ENCODE measurements around the gene PLCH1.

The PLCH1 gene

GRCh38 chr3:155637567-155637966 lies 107.3 kb downstream of the PLCH1 start:
- no peak for ATAC-seq
- TF ChIP-seq SNAI2 (CRISPR knock-in tag; IDR thresholded peaks at IDR 0.05), result no peak
- TF ChIP-seq ZFP30 (CRISPR knock-in tag; IDR thresholded peaks at IDR 0.05), result no peak
- no peak for TF ChIP-seq CREB5 (CRISPR knock-in tag; IDR thresholded peaks at IDR 0.05; ENCODE audit: low read depth)
- TF ChIP-seq ZNF565 (CRISPR knock-in tag; conservative IDR thresholded peaks at IDR 0.05; ENCODE audit: low read depth), result no peak
- TF ChIP-seq ZC3H10 (CRISPR knock-in tag; IDR thresholded peaks at IDR 0.05), result no peak
- no peak for TF ChIP-seq ZNF8 (CRISPR knock-in tag; IDR thresholded peaks at IDR 0.05)
- no peak for TF ChIP-seq POU6F1 (CRISPR knock-in tag; IDR thresholded peaks at IDR 0.05; ENCODE audit: borderline replicate concordance, low read depth)
- no peak for TF ChIP-seq OSR1 (CRISPR knock-in tag; IDR thresholded peaks at IDR 0.05)
- TF ChIP-seq TCF4 (CRISPR knock-in tag; IDR thresholded peaks at IDR 0.05; ENCODE audit: borderline replicate concordance), result no peak
- no peak for TF ChIP-seq TSHZ2 (CRISPR knock-in tag; IDR thresholded peaks at IDR 0.05)
- TF ChIP-seq PATZ1 (CRISPR knock-in tag; IDR thresholded peaks at IDR 0.05; ENCODE audit: borderline replicate concordance), result no peak
- TF ChIP-seq BACH2 (CRISPR knock-in tag; IDR thresholded peaks at IDR 0.05; ENCODE audit: borderline replicate concordance), result no peak
- no peak for TF ChIP-seq RARB (CRISPR knock-in tag; IDR thresholded peaks at IDR 0.05)
- no peak for TF ChIP-seq PPARA (CRISPR knock-in tag; IDR thresholded peaks at IDR 0.05; ENCODE audit: borderline replicate concordance)
- no peak for TF ChIP-seq ZNF70 (CRISPR knock-in tag; IDR thresholded peaks at IDR 0.05)
- no peak for TF ChIP-seq ARNTL (CRISPR knock-in tag; IDR thresholded peaks at IDR 0.05; ENCODE audit: borderline replicate concordance, low read depth)
- TF ChIP-seq ZFP3 (CRISPR knock-in tag; IDR thresholded peaks at IDR 0.05), result no peak
- no peak for TF ChIP-seq CSRNP3 (CRISPR knock-in tag; IDR thresholded peaks at IDR 0.05)

- ATAC-seq, result no peak
- TF ChIP-seq TCF4 (CRISPR knock-in tag; IDR thresholded peaks at IDR 0.05; ENCODE audit: borderline replicate concordance) (no peak), TOX (CRISPR knock-in tag; IDR thresholded peaks at IDR 0.05; ENCODE audit: borderline replicate concordance) (no peak), ZFP30 (CRISPR knock-in tag; IDR thresholded peaks at IDR 0.05) (no peak), ZNF70 (CRISPR knock-in tag; IDR thresholded peaks at IDR 0.05) (no peak), BACH2 (CRISPR knock-in tag; IDR thresholded peaks at IDR 0.05; ENCODE audit: borderline replicate concordance) (no peak), CREB5 (CRISPR knock-in tag; IDR thresholded peaks at IDR 0.05; ENCODE audit: low read depth) (no peak), ZFP3 (CRISPR knock-in tag; IDR thresholded peaks at IDR 0.05) (no peak), SNAI2 (CRISPR knock-in tag; IDR thresholded peaks at IDR 0.05) (no peak), ISL1 (CRISPR knock-in tag; IDR thresholded peaks at IDR 0.05) (no peak)
Measured at GRCh38 chr3:155635056-155635455, 109.8 kb downstream of the PLCH1 start.
